ENCODE measurements around the gene ZCCHC8.

DNA sequence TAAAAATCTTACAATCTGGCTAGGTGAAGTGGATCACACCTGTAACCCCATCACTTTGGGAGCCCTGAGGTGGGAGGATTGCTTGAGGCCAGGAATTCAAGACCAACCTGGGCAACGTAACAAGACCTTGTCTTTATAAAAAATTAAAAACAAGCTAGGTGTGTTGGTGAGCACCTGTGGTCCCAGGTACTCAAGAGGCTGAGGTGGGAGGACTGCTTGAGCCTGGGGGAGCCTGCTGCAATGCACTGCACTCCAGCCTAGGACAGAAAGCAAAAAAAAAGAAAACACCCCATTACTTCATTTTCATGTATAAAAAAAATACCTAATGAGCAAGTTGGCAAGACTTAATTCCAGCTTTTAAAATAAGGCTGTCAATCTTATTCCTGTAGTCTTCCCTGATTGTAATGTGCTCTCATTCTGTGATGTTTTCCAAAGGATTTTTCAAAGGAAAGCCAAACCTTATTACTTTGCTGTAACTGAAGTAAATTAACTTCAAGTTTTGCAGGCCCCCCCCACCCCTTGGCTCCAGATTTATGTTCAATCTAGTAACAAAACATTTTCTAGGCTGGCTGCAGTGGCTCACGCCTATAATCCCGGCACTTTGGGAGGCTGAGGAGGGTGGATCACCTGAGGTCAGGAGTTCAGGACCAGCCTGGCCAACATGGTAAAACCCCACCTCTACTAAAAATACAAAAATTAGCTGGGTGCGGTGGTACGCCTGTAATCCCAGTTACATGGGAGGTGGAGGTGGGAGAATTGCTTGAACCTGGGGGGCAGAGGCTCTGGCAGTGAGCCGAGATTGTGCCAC lies 3.3 kb upstream of the ZCCHC8 start:
- TF ChIP-seq, protein P1, sequence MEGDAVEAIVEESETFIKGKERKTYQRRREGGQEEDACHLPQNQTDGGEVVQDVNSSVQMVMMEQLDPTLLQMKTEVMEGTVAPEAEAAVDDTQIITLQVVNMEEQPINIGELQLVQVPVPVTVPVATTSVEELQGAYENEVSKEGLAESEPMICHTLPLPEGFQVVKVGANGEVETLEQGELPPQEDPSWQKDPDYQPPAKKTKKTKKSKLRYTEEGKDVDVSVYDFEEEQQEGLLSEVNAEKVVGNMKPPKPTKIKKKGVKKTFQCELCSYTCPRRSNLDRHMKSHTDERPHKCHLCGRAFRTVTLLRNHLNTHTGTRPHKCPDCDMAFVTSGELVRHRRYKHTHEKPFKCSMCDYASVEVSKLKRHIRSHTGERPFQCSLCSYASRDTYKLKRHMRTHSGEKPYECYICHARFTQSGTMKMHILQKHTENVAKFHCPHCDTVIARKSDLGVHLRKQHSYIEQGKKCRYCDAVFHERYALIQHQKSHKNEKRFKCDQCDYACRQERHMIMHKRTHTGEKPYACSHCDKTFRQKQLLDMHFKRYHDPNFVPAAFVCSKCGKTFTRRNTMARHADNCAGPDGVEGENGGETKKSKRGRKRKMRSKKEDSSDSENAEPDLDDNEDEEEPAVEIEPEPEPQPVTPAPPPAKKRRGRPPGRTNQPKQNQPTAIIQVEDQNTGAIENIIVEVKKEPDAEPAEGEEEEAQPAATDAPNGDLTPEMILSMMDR (IDR thresholded peaks at IDR 0.05) = no peak
- no peak for TF ChIP-seq POLR2A (IDR thresholded peaks at IDR 0.05)

Data from testis (tissue), 2 donors.